HG03045 (cell line): ENCODE data around the gene DPM3.
"Not testable (repeated sequence)": the region's sequence is repeated elsewhere in the genome, so short reads cannot be mapped to it uniquely, and the experiment has no call there.

Experiments used
- ATAC-seq: cut with Tn5 transposase; IDR thresholded peaks from one replicate; pipeline ENCODE4 v1.9.1; 2021; ENCODE audit warnings: mild to moderate bottlenecking, moderate library complexity; ENCODE audit not compliant: unreplicated experiment

The DPM3 gene

DNA sequence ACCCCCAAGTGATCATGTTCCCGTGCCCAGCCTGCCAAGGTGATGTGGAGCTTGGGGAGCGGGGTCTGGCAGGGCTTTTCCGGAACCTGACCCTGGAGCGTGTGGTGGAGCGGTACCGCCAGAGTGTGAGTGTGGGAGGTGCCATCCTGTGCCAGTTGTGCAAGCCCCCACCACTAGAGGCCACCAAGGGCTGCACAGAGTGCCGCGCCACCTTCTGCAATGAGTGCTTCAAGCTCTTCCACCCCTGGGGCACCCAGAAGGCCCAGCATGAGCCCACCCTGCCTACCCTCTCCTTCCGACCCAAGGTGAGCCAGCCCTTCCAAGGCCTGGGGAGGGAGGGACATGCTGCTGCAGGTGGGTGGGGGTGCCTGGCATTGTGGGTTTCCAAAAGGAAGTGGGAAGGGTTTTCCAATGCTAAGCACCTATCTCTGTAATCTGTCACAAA, 35.6 kb upstream of the DPM3 start:
- no peak for ATAC-seq

DNA sequence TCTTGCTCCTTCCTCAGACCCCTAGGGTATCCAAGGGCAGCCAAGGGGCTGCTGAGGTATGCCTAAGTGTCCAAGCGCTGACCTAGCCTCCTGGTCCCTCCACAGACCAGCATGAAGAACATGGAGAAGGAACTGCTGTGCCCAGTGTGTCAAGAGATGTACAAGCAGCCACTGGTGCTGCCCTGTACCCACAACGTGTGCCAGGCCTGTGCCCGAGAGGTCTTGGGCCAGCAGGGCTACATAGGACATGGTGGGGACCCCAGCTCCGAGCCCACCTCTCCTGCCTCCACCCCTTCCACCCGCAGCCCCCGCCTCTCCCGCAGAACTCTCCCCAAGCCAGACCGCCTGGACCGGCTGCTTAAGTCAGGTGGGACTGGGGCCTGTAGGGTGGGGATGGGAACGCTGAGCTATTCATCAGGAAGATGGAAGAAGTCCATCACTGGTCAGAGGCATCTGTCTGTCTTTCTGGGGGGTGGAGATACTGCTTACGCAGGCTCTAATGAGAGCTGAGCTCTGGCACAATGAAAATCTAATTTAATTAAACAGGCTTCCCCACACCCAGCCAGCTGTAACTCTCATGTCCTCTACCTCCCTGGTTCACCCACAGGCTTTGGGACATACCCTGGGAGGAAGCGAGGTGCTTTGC, 35.1 kb upstream of the DPM3 start:
- no peak for ATAC-seq

DNA sequence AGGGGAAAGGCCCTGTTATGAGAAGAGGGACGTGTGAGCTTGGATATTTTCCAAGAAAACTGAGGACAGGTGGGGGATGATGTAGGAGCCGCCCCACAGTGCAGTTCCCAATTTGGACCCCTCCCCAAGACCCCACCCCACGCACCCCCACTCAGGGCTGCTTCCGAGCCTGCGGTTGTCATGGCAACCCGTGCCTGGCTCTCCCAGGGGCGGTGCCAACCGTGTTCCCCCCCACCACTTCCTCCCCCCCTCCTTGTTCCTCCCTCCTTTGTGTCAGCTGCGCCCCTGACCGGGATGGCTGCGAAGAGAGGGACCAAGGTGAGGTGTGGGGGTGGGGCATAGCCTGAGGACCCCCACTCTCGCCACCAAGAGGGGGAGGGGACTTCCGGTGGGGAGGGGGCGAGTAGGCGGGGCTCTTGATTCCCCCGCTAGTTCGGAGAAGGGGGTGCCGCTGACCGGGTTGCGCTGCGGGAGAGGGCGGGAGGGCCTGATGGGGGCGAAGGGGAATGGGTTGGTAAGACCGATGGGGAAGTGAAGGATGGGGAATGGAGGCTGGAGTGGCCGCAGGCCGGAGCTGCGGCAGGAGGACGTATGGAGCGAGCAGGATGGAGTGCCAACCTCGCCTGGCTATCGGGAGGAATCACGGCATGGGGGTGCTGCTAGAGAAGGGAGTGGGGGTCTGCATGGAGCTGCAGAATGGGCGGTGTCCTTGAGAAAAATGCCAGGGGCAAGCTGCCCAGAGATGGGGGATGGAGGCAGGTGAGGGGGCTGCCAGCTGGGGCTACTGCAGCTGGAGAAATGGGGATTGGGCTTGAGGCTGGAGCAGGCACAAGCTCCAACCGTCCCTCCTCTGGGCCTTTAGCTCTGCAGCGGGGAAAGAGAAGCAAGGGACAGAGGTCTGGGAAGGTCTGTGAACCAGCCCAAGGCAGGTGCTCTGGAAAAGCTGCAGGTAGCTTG, 34.3 kb upstream of the DPM3 start:
- ATAC-seq: no peak

DNA sequence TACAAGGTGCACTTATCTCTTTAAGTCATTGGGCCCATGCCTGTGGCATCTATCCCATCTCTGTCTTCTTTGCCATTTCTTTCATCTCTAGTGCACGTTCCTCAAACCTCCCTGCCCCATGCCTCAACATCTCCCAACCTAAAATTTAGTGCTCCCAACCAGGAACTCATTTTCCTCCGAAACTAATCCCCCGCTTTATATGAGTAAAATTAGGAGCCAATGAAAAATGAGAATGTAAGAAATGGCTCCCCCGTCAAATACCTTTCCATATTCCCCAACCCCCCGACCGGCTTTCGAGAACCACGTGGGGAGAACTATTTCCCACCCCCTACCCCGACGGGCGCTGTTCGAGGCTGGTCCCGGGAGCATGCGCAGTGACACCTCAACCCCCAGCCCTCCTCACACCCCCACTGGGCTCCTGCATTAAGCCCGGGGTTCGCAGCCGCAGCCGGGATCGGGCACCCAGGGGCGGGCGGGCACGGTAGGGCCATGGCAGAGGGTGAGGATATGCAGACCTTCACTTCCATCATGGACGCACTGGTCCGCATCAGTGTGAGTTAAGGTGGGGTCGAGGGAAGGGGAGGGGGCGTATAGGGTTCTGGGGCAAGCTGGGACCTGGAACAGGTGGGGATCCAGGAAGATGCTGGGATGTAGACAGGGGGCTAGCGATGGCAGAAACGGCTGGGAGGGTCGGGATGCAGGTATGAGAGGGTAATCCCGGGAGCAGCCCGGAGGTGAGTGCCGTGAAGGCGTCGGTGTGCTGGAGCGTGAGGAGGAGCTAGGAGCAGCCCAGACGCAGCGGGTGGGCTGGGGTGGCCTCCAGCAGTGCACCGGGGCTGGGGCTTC, 33.4 kb upstream of the DPM3 start, which contains the start of gene TRIM46:
TSS of gene TRIM46 (plus strand) at position 372 of the 846 bp plus-strand sequence. CDS start at position 490, 118 bp downstream.
- no peak for ATAC-seq

DNA sequence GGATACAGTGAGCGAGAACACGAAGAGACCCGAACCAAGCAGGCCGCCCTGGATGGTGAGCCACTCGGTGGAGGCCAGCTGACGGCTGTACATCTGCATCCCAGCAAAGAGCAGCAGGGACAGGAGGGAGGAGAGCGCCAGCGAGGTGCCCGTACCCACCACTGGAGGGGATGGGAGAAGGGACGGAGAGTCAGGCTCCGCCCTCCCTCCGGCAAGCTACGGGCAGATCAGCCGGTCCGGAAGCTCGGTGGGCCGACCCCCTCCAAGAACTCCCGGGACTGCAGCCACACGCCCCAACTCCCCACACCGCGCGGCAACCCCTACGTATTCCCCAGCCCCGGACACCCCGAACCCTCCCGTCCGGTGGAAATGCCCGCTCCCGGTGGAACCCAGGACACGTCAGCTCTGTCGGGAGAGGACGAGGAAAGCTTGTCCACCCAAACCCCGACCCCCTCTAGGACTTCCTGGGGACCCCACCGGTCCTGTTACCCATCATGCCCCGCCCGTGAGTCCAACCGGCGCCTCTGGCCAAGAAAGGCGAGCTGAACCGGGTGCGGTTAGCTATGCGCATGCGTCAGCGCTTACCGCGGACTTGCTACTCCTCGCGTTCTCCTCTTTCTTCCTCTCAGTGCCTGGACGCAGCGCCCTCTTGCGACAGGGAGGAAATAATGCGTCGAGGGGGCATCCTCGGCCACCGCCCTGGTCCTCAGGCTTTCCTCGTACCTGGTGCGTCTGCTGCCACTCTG, 32.6 kb upstream of the DPM3 start, which contains the start of gene KRTCAP2:
TSS of gene KRTCAP2 (minus strand) at position 573 of the 746 bp plus-strand sequence. CDS start at position 493, 80 bp downstream.
- ATAC-seq: peak; percentile 67

DNA sequence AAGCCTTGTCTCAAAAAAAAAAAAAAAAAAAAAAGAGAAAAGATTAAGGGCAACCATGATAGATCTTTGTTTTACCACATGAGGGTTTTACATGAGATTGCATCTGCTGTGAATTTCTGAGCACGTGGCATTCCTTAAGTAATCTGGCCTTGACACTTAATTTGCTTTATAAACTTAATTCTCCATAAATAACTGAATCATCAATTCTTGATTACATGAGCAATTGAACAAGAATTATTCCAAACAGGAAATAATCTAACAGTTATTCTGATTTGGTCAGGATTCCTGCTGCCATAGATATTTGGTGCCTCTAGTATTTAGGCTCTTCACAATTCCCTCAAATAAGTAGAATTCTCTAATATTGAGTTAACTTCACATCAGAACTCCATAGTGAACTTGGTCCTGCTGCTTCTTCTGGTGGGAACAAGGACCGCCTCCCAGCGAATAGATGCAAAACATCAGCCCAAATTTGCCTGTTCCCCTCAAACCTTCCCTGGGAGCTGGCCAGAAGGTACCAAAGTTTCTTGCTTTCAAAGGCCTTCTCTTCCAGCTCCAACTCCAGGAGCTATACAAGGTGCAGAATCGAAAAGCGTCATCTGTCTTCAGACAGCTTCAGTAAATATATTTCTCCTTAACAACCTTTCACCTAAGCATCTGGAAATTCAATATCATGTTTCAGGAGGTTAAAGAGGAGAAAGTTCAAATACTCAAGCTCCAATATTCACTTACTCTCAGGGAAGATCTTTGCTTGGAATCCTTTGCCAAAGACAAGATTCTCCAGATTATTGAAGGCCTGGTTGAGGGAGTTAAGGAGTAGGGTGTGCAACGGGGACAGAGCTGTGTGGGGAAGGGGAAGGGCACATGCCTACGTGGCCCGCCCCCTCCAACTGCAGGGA, 31.8 kb upstream of the DPM3 start:
- ATAC-seq: no peak

DNA sequence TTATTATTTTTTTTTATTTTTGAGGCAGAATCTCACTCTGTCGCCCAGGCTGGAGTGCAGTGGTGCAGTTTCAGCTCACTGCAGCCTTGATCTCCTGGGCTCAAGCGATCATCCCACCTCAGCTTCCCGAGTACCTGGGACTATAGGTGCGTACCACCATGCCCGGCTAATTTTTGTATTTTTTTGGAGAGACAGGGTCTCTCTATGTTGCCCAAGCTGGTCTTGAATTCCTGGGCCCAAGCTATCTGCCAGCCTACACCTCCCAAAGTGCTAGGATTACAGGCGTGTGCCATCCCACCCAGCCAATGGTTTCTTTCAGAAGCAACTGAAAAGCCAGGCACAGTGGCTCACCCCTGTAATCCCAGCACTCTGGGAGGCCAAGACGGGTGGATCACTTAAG, 30.5 kb upstream of the DPM3 start:
- ATAC-seq: no peak

DNA sequence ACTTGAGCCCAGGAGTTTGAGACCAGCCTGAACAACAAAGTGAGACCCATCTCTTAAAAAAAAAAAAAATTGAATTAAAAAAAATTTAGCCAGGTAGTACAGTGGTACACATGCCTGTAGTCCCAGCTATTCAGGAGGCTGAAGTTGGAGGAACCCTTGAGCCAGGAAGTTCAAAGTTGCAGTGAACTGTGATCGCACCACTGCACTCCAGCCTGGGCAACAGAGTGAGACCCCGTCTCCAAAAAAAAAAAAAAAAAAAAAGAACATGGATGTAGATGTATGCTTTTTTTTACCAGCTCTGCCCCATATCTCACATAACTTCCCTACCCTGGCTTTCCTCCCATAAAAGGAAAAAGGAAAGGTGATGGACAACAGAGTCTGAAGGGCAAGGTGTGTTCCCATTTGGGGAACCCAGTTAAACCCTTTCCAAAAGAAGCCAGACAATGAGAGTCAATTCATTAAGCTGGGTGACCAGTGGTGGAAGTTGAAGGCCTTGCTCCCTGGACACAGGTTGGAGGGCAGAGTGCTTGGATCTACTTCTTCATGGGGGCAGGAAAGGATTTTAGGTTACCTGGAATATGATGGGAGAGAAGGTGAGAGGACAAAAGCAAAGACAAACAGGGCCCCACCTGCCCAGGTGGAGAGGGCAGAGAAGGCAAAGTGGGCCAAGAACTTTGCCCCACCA, 29.9 kb upstream of the DPM3 start:
- ATAC-seq: no peak

DNA sequence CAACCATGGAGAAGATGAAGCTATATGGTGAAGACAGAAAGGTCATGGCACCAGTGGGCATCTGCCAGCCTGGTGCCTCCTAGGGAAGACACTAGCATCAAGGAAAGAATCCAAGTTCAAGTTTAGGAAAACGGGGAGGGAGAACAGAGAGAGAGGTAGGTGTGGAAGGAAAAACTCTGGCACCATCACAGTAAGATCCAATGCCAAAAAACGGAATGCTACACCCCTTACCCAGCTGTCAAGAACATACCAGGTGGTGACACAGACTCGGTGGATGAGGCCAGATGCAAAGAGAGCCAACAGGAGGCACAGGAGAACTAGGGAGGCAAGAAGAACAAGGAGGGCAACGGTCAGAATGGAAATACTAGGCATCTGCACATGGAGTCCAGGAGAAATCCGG, 29.2 kb upstream of the DPM3 start:
- no peak for ATAC-seq

DNA sequence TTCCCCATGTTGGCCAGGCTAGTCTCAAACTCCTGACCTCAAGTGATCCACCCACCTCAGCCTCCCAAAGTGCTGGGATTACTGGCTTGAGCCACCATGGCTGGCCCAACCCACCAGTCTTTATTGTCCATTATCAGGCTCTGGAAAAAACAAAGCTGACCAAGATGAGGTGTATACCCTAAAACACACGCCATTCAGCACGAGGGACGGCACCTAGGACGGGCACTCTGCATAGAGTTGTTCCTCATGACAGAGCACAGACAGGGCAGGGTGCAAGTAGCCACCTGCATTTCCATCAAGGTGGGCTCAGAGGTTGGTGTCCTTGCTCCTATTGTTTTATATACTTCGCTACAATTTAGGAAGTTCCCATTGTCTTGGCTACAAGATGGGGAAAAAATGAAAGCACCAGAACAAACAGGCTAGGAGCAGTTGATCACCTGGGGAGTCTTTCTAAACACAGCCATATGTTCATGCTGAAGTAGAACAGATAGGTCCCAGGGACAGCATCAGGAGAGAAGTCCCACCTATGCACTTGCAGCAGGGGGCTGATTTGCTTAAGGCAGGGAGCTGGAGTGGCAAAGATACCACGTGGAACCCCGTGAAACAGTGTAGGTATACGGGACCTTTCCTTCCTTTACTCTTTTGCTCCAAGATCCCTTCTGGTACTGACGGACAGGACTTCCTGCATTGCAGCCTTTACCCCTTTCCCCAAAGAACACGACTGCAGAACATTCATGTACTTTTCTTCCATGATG, 28.3 kb upstream of the DPM3 start:
- ATAC-seq: no peak

DNA sequence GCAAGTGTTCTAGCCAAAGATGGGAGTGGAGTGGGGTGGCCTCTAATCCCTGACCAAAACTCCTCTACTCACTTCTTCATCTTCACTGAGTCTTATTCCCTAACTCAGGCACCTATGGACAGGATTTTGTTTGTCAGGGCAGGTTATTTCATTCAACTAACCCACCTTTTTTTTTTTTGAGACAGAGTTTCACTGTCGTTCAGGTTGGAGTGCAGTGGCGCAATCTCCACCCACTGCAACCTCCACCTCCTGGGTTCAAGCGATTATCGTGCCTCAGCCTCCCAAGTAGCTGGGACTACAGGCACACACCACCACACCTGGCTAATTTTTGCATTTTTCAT, 27.7 kb upstream of the DPM3 start:
- not testable (repeated sequence) for ATAC-seq

DNA sequence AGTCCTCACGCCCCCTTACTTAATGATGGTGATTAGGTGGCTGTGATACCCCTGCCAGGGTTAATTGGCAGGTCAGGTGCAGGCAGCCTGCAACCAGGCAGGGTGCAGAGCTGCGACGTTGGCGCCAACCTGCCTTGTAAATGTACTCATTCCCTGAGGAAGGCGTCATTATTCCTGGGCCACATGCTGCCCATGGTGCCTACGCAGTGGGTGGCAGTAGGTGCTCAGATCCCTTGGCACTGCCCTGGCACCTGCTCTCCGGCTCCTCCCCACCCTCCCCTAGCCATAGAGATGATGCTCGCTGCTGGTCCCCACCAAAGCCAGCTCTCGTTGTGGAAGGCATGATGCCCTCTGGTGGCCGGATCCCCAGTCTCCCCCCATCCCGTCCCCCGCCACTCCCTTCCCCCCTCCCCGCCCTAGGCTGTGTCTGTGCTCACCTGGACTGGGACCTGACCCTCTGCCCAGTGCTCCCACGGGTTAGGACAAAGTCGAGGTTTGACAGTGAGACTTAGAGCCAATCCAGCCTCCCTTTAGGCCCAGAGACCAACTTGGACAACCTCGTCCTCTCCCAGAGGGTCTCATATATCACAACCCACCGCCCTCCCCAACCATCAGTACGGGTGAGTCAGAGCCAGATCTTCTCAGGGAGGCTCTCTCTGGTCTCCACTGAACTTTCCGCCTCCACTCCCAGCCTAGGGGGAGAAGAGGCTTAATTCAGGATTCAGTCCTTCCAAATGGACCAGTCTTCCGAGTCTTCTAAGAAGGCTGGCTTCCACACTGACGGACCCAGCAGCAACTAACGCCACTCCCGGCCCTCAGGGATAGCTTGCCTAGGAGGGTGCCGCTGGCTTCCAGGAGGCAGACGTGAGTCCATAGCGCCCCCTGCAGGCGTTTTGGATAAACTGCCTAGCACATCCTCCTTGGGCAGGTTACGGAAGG, 27.1 kb upstream of the DPM3 start:
- peak; percentile 56 for ATAC-seq

DNA sequence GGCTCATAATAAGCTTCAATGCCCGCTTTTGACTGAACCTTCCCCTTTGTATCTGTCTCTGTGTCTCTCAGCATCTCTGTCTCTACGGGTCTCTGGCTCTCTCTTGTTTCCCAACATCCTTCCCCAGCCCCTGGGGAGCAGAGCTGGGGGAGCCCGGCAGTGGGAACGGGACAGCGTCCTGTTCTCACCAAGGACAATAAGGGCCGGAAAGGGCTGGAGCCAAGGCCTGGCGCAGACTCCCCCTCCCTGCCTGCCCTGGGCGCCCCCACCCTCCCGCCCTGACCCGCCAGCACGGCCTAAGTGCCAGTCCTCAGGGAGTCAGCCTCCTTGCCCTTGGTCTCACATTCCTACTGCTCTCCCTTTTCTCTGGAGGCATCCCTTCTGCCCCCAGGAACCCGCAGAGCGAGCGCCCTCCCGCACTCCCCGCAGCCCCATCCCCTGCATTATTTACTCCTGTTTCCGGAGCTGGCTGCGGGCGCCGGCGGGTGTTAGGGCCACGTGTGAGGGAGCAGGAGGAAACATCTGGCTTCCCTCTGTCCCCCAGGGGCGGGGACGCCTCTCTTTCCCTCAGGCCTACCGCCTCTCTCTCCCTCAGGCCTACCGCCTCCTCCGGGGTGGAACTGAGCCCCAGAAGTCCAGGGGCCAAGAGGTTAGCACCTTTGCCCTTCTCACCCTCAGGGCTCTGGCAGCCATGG, 26.3 kb upstream of the DPM3 start:
- ATAC-seq: no peak

DNA sequence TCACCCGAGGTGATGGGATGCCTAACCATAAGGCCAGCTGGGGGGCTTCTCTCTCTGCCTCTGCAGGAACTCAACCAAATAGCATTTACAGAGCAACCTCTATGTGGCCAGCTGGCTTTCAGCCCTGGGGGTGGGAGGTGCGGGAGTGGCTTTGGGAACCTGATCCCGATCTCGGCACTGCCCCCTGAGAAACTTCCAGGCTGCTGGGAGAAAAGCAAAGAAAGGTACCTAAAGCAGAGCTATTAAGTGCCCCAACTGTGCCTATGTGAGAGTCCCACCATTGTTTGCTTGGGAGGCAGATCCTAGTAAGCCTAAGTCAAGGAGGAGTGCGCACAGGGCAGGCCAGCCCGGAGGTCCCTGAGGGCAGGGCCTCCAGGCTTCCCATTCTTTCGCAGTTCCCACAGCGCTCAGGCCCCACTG, 25.7 kb upstream of the DPM3 start:
- ATAC-seq: no peak

DNA sequence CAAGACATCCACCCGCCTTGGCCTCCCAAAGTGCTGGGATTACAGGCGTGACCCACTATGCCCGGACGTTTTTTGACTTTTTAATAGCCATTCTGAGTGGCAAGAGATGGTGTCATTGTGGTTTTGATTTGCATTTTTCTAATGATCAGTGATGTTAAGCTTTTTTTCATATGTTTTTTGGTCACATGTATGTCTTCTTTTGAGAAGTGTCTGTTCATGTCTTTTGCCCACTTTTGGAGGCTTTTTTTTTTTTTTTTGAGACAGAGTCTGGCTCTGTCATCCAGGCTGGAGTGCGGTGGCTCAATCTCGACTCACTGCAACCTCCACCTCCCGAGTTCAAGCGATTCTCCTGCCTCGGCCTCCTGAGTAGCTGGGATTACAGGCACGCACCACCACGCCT, 24.3 kb upstream of the DPM3 start:
- not testable (repeated sequence) for ATAC-seq

DNA sequence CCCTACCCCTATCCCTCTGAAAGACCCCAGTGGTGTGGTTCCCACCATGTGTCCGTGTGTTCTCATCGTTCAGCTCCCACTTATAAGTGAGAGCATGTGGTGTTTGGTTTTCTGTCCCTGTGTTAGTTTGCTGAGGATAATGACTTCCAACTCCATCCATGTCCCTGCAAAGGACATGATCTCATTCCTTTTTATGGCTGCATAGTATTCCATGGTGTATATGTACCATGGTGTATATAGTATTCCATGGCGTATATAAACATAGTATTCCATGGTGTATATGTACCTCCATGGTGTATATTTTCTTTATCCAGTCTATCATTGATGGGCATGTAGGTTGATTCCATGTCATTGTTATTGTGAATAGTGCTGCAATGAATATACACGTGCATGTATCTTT, 23.5 kb upstream of the DPM3 start:
- ATAC-seq: not testable (repeated sequence)
